IPS-15b (cell line): Measurements from ENCODE around the gene MITF.

Source experiments
- H3K27me3 ChIP-seq: one replicate; pipeline ENCODE4 v1.6.1; 2013; ENCODE audit warnings: low read length; ENCODE audit not compliant: control insufficient read depth, insufficient read depth
- H3K36me3 ChIP-seq: one replicate; pipeline ENCODE4 v1.6.1; 2013; ENCODE audit warnings: low read length; ENCODE audit not compliant: control insufficient read depth, insufficient read depth
- H3K4me1 ChIP-seq: one replicate; pipeline ENCODE4 v1.6.1; 2013; ENCODE audit warnings: mild to moderate bottlenecking, low read length; ENCODE audit not compliant: control insufficient read depth, insufficient read depth
- H3K4me3 ChIP-seq: one replicate; pipeline ENCODE4 v1.5.1; 2013; ENCODE audit warnings: low read depth, low read length
- H3K9ac ChIP-seq: one replicate; pipeline ENCODE4 v1.6.1; 2013; ENCODE audit warnings: low read depth, mild to moderate bottlenecking, low read length
- H3K9me3 ChIP-seq: one replicate; pipeline ENCODE4 v1.6.1; 2013; ENCODE audit warnings: mild to moderate bottlenecking, low read length; ENCODE audit not compliant: control insufficient read depth, insufficient read depth

Gene MITF

GRCh38 chr3:69809076-69809835 is 70.0 kb downstream of the MITF start:
- Histone ChIP-seq H3K4me1 (peaks cover 4% of the 10 kb centered on the region), H3K9ac (no peak overlapping the region), H3K4me3 (no peak overlapping the region), H3K36me3 (no peaks in the 10 kb centered on the region), H3K9me3 (no peaks in the 10 kb centered on the region), H3K27me3 (no peaks in the 10 kb centered on the region)

GRCh38 chr3:69811452-69812401 is 72.5 kb downstream of the MITF start:
- H3K27me3 ChIP-seq = no peaks in the 10 kb centered on the region
- no peak overlapping the region for H3K9ac ChIP-seq

DNA sequence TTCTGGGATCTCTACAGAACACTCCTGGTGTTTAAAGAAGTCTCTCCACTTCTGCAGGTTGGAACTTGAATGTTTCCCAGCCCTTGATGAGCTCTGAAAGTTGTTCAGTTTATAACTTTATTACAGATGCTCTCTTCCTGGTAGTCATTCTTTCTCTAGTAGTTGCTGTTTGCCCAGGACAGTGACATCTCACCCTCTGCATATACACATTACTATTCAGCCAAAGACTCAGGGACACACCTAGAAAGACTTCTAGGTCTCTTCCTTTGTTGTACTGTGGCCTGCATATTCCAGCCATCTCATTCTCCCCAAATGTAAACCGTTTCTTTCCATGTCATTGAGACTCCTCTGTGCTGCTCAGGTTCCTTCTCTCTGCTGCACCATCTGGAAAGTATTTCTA is 76.7 kb downstream of the MITF start:
- Histone ChIP-seq H3K9me3 (no peaks in the 10 kb centered on the region), H3K4me3 (no peak overlapping the region), H3K36me3 (no peaks in the 10 kb centered on the region), H3K27me3 (no peaks in the 10 kb centered on the region), H3K4me1 (no peaks in the 10 kb centered on the region), H3K9ac (no peak overlapping the region)

More at GRCh38 chr3:69811452-69812401, 72.5 kb downstream of the MITF start:
- H3K9me3 ChIP-seq = no peaks in the 10 kb centered on the region
- H3K4me1 ChIP-seq = peaks cover 4% of the 10 kb centered on the region
- no peak overlapping the region for H3K4me3 ChIP-seq
- no peaks in the 10 kb centered on the region for H3K36me3 ChIP-seq

GRCh38 chr3:69817988-69818387 is 78.7 kb downstream of the MITF start:
- Histone ChIP-seq H3K9me3 (no peaks in the 10 kb centered on the region), H3K4me1 (no peaks in the 10 kb centered on the region), H3K4me3 (no peak overlapping the region), H3K9ac (no peak overlapping the region), H3K36me3 (no peaks in the 10 kb centered on the region), H3K27me3 (no peaks in the 10 kb centered on the region)

- Histone ChIP-seq H3K36me3 (no peaks in the 10 kb centered on the region), H3K9ac (no peak overlapping the region), H3K4me1 (no peaks in the 10 kb centered on the region), H3K4me3 (no peak overlapping the region), H3K9me3 (no peaks in the 10 kb centered on the region), H3K27me3 (no peaks in the 10 kb centered on the region)
Measured at GRCh38 chr3:69819282-69819681, 80.0 kb downstream of the MITF start.

- Histone ChIP-seq H3K4me3 (no peak overlapping the region), H3K9me3 (no peaks in the 10 kb centered on the region), H3K4me1 (no peaks in the 10 kb centered on the region), H3K36me3 (no peaks in the 10 kb centered on the region), H3K9ac (no peak overlapping the region), H3K27me3 (no peaks in the 10 kb centered on the region)
Measured at GRCh38 chr3:69821133-69821532, 81.9 kb downstream of the MITF start.

DNA sequence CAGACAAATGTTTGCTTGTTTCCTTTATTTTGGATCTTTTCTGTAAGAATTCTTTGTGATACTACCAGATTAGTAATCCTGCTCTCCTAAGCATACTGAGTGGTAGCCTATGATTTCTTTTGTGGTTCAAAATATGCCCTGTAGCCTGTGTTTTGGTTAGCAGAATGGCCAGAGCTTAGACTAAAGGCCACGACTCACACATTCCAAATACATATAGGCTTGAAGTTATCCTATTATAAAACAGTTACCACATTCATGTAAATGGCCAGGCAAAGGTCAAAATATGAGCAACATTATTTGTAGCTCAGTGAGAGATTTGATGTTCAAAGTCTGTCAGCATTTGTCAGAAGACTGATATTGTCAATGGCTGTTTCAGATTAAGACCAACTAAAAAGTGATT is 84.5 kb downstream of the MITF start:
- no peak overlapping the region for H3K4me3 ChIP-seq
- no peaks in the 10 kb centered on the region for H3K27me3 ChIP-seq
- no peak overlapping the region for H3K9ac ChIP-seq
- no peaks in the 10 kb centered on the region for H3K9me3 ChIP-seq
- H3K36me3 ChIP-seq = no peaks in the 10 kb centered on the region
- no peaks in the 10 kb centered on the region for H3K4me1 ChIP-seq

GRCh38 chr3:69825446-69825845 is 86.2 kb downstream of the MITF start:
- Histone ChIP-seq H3K27me3 (no peaks in the 10 kb centered on the region), H3K4me3 (no peak overlapping the region), H3K9me3 (no peaks in the 10 kb centered on the region), H3K9ac (no peak overlapping the region), H3K4me1 (no peaks in the 10 kb centered on the region), H3K36me3 (no peaks in the 10 kb centered on the region)

GRCh38 chr3:69827127-69827526 is 87.9 kb downstream of the MITF start:
- Histone ChIP-seq H3K9ac (no peak overlapping the region), H3K36me3 (no peaks in the 10 kb centered on the region), H3K9me3 (no peaks in the 10 kb centered on the region), H3K4me1 (no peaks in the 10 kb centered on the region), H3K4me3 (no peak overlapping the region), H3K27me3 (no peaks in the 10 kb centered on the region)

DNA sequence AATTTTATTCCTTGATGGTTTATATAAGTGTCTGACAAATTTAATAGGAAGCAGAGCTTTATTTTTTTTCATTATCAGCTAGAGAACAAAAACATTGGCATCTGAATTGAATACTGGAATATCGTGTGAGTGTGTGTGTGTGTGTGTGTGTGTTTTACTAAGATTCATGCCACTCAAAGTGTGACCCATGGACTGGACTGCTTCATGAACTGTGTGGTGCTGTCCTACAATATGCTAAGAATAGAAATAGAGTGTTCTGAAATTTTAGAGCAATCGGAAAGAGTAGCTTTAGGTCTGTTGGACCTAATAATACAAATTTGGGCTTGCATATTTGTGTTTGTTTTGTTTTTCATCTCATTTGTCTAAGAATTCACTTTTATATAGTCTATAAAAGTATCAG is 89.6 kb downstream of the MITF start:
- Histone ChIP-seq H3K9me3 (no peaks in the 10 kb centered on the region), H3K9ac (no peak overlapping the region), H3K4me1 (no peaks in the 10 kb centered on the region), H3K27me3 (no peaks in the 10 kb centered on the region), H3K36me3 (no peaks in the 10 kb centered on the region), H3K4me3 (no peak overlapping the region)

GRCh38 chr3:69830147-69830546 is 90.9 kb downstream of the MITF start:
- no peaks in the 10 kb centered on the region for H3K4me1 ChIP-seq
- no peaks in the 10 kb centered on the region for H3K9me3 ChIP-seq
- H3K36me3 ChIP-seq = no peaks in the 10 kb centered on the region
- no peak overlapping the region for H3K4me3 ChIP-seq
- H3K27me3 ChIP-seq = no peaks in the 10 kb centered on the region
- H3K9ac ChIP-seq = no peak overlapping the region

- no peaks in the 10 kb centered on the region for H3K36me3 ChIP-seq
- H3K9me3 ChIP-seq = no peaks in the 10 kb centered on the region
- no peaks in the 10 kb centered on the region for H3K4me1 ChIP-seq
- no peak overlapping the region for H3K9ac ChIP-seq
- no peak overlapping the region for H3K4me3 ChIP-seq
- no peaks in the 10 kb centered on the region for H3K27me3 ChIP-seq
Measured at GRCh38 chr3:69831737-69832136, 92.5 kb downstream of the MITF start.
